GM12873 (cell line): ENCODE results near the gene SYNJ2.

Experiments
- TF ChIP-seq, protein P1 (sequence below): IDR thresholded peaks from 2 replicates; pipeline ENCODE4 v1.5.1; 2012; ENCODE audit warnings: low read depth, mild to moderate bottlenecking, moderate library complexity, low read length, control low read depth; ENCODE audit not compliant: insufficient read depth; ENCODE audit errors: missing control alignments

Gene SYNJ2

DNA sequence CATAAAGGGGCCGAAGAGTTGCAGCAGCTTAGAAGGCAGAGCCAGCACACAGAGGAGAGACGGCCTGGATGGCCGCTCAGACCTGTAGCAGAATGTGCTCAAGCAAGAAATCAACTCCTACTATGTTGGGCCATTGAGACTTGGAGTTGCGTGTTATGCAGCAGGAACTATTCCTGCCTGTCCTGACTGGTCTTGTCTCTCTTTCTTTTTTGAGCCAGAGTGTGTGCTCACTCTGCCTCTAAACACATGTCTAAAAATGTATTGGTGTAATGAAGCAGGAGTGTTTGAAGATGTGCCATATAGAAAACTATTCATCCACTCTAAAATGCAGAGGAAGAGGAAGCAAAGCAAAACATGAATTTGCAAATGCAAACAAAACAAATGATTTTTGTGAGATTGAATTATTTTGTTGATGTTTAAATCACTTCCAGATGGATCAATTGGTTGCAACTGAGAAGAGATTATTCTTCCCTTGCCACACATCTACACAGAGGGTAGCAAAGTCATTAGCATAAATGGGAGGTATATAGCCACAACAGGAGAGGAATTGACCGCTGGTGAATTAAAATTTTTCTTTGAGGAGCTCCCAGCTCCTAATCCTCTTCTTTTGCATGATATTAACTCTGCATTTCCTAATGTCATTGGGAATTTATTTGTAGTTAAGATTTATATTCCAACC, 20.4 kb upstream of the SYNJ2 start:
- TF ChIP-seq, protein P1, sequence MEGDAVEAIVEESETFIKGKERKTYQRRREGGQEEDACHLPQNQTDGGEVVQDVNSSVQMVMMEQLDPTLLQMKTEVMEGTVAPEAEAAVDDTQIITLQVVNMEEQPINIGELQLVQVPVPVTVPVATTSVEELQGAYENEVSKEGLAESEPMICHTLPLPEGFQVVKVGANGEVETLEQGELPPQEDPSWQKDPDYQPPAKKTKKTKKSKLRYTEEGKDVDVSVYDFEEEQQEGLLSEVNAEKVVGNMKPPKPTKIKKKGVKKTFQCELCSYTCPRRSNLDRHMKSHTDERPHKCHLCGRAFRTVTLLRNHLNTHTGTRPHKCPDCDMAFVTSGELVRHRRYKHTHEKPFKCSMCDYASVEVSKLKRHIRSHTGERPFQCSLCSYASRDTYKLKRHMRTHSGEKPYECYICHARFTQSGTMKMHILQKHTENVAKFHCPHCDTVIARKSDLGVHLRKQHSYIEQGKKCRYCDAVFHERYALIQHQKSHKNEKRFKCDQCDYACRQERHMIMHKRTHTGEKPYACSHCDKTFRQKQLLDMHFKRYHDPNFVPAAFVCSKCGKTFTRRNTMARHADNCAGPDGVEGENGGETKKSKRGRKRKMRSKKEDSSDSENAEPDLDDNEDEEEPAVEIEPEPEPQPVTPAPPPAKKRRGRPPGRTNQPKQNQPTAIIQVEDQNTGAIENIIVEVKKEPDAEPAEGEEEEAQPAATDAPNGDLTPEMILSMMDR = no peak

DNA sequence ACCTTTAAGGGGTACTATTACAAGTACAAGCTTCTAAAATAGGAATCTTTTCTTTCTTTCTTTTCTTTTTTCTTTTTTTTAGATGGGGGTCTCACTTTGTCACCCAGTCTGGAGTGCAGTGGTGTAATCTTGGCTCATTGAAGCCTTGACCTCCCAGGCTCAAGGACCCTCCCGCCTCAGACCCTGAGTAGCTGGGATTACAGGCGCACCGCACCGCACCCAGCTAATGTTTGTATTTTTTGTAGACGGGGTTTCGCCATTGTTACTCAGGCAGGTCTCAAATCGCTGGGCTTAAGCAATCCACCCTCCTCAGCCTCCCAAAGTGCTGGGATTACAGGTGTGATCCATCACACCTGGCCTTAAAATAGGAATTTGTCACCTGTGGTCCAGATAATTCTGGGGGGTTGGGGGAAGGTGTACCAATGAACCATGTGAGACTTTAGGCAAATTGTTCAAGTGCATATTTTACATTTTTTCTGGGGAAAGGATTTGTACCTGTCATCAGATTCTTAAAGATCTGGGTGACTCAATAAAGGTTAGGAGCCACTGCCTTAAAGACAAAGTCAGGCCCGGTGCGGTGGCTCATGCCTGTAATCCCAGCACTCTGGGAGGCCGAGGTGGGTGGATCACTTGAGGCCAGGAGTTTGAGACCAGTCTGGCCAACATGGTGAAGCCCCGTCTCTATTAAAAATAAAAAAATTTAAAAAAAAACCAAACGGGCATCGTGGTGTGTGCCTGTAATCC, 19.7 kb upstream of the SYNJ2 start:
- TF ChIP-seq, protein P1 = no peak

DNA sequence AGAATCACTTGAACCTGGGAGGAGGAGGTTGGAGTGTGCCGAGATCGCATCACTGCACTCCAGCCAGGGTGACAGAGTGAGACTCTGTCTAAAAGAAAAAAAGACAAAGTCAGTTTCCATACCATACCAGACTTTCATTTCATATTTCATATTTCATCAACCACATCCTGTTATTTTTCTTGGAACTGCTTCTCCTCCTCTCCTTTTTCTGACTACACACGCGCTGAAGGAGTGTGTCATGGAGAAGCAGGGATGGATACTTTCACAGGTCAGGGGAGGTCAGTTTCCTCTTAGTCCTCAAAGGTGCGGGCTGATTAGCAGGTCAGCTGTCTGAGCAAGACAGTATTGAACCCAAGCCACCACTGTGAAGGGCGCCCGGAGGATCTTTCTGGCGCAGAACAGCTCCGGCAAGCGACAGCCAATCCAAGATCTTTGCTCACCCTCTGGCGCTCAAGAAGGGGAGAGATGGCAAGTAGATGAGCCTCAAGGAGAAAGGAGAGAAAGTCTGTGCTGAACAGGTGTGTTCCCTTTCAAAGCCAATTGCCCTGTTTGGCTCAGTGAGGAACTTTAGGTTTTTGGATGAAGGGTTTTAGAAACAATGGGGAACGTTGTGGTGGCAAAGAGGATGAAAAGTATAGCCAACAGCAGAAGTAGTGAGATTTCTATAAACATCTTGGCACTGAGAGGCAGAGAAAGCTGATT, 18.9 kb upstream of the SYNJ2 start:
- TF ChIP-seq, protein P1 = no peak

DNA sequence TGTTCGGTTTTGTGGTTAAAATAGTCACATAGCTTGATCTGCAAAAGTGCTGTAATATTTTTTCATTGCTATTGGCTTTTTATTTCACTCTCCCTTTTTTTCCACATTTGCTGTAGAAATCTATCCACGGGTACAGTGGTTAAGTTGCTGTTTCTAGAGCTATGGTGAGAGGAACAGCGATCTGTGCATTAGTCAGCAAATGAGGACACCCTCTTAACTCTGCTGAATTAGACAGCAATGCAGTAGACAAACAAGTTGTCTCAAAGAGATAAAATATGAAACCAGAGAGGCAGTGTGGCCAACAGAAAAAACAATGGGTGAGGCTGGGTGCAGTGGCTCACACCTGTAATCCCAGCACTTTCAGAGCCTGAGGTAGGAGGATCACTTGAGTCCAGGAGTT, 17.6 kb upstream of the SYNJ2 start:
- TF ChIP-seq, protein P1 = no peak

DNA sequence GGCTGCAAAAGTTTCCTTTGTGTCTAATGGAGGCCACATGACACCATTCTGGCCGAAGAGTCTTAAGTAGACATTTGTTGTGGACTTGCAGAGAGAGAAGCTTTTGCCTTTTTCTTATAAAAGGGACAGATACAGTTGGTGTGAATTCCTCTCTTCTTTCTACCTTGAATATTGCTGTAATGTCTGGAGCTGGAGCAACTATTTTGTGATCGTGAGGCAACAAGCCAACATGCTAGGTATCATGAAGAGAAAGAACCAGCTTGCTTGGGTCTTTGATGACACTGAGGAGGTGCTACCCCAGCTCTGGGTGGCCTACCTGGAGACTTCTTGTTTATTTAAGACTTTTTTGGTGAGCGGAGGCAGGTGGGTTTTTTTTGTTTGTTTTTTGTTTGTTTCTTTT, 16.3 kb upstream of the SYNJ2 start:
- TF ChIP-seq, protein P1 = no peak

DNA sequence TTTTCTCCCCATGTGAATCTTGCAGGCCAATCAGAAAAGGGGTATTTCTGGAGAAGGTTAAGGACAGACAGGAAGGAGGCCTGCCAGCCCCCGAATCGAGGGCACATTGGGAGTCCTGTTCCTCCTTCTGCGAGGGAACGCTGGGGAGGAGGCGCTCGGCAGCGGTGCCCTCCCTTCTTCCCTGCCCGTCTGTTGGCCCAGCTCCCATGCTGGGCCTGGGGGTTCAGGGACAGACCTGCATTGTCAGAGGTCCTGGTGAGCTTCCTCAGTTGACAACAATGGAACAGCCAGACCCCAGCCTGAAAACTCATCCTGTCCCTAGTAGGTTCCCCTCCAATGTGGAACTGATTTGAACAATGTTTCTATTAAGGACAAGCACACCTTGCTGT, 15.1 kb upstream of the SYNJ2 start:
- TF ChIP-seq, protein P1 = no peak

DNA sequence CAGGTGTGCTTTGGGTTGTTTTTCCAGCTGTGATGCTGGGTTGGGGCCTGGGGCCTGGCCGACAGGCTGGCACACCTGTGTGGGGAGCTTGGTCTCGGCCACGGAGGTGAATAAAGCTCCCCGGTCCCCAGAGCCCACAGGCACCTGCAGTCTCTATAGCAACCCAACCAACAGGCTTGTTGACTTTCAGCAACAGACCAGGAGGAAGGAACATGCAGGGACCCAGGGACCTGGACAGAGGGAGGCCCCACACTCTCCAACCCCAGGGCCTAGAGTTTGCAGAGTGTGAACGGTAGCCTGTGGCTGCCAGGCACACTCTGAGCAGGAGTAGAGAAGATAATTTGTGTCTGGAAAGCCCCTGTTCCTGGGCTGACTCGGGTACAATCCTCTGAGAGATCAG, 14.6 kb upstream of the SYNJ2 start:
- TF ChIP-seq, protein P1 = no peak
